ENCODE results near the gene KCNJ14. TPM values are rescaled to one million over a fixed set of nuclear protein-coding genes. Genes with fewer than 3 reads are reported as not detected.

KCNJ14 gene
- polyA plus RNA-seq, 3 donors, result 0.09 to 0.56 TPM; not detected in 1

GRCh38 chr19:48480183-48480557, 24.8 kb downstream of the KCNJ14 start:
- H3K27me3 ChIP-seq (ENCODE audit: control insufficient read depth in 2 of 2, insufficient read depth in 2 of 2, low read length in 2 of 2), result no peaks in the 10 kb centered on the region

GRCh38 chr19:48480558-48481500, 25.5 kb downstream of the KCNJ14 start:
- peaks cover 0 to 24% (median 19%) of the 10 kb centered on the region in 3 donors for H3K27me3 Mint-ChIP-seq (ENCODE audit: low read depth in 3 of 3)
- TF ChIP-seq, protein P1, sequence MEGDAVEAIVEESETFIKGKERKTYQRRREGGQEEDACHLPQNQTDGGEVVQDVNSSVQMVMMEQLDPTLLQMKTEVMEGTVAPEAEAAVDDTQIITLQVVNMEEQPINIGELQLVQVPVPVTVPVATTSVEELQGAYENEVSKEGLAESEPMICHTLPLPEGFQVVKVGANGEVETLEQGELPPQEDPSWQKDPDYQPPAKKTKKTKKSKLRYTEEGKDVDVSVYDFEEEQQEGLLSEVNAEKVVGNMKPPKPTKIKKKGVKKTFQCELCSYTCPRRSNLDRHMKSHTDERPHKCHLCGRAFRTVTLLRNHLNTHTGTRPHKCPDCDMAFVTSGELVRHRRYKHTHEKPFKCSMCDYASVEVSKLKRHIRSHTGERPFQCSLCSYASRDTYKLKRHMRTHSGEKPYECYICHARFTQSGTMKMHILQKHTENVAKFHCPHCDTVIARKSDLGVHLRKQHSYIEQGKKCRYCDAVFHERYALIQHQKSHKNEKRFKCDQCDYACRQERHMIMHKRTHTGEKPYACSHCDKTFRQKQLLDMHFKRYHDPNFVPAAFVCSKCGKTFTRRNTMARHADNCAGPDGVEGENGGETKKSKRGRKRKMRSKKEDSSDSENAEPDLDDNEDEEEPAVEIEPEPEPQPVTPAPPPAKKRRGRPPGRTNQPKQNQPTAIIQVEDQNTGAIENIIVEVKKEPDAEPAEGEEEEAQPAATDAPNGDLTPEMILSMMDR (IDR thresholded peaks at IDR 0.05), result no peak
- H3K36me3 ChIP-seq (replicated peaks in 1 of 2; ENCODE audit: control insufficient read depth in 1 of 2, insufficient read depth in 2 of 2, low read length in 2 of 2), result peaks cover 28% of the 10 kb centered on the region in 2 donors
- peak overlapping the region; percentile 86 for H2AFZ ChIP-seq (ENCODE audit: insufficient read depth, low read depth, low read length, poor library complexity, severe bottlenecking)
- H3K79me2 ChIP-seq (ENCODE audit: insufficient read depth, low read length), result no peaks in the 10 kb centered on the region
- H3K4me2 ChIP-seq (replicated peaks; ENCODE audit: extremely low read depth, low read length, poor library complexity, severe bottlenecking), result peak overlapping the region; percentile 96
- no peaks in the 10 kb centered on the region for H3K9me3 ChIP-seq (replicated peaks in 1 of 2; ENCODE audit: control insufficient read depth in 1 of 2, insufficient read depth in 1 of 2, low read length in 2 of 2)
- no peak for DNase-seq
- H3K27me3 ChIP-seq (ENCODE audit: control insufficient read depth in 2 of 2, insufficient read depth in 2 of 2, low read length in 2 of 2), result no peaks in the 10 kb centered on the region
- intact Hi-C loops (cut with micrococcal nuclease), result no loop called here
- 5% methylated on average over 40 of the region's 52 CpGs for WGBS (ENCODE audit: insufficient coverage)
- peaks cover 20 to 34% of the 10 kb centered on the region in 2 donors for H3K36me3 Mint-ChIP-seq
- H3K4me1 ChIP-seq (ENCODE audit: control insufficient read depth in 1 of 2, insufficient read depth in 2 of 2, low read length in 2 of 2), result peaks cover 15 to 17% of the 10 kb centered on the region in 2 donors
- H4K20me1 ChIP-seq (ENCODE audit: insufficient read depth, low read length), result peaks cover 3% of the 10 kb centered on the region
- peak overlapping the region in 3 of 7 donors; percentile 5 to 40 (median 37) for H3K27ac Mint-ChIP-seq
- peaks cover 0 to 2% (median 0%) of the 10 kb centered on the region in 7 donors for H3K9me3 Mint-ChIP-seq
- peak overlapping the region; percentile 81 to 91 for H3K4me3 Mint-ChIP-seq
- H3K4me3 ChIP-seq (replicated peaks in 1 of 3; ENCODE audit: low read depth in 2 of 3, low read length in 3 of 3), result peak overlapping the region; percentile 39 to 78 (median 53)
- H3K27ac ChIP-seq (ENCODE audit: low read depth in 1 of 2, low read length in 2 of 2), result peak overlapping the region in 1 of 2 donors; percentile 17
- peak overlapping the region; percentile 59 for H3K9ac ChIP-seq (ENCODE audit: insufficient read depth, low read length, poor library complexity, severe bottlenecking)
- peaks cover 17% of the 10 kb centered on the region for H3K4me1 Mint-ChIP-seq

More at GRCh38 chr19:48480183-48480557, 24.8 kb downstream of the KCNJ14 start:
- Histone ChIP-seq H3K9ac (ENCODE audit: insufficient read depth, low read length, poor library complexity, severe bottlenecking) (peak overlapping the region; percentile 59), H3K4me1 (ENCODE audit: control insufficient read depth in 1 of 2, insufficient read depth in 2 of 2, low read length in 2 of 2) (peaks cover 15 to 17% of the 10 kb centered on the region in 2 donors), H3K4me3 (replicated peaks in 1 of 3; ENCODE audit: low read depth in 2 of 3, low read length in 3 of 3) (peak overlapping the region; percentile 39 to 78 (median 53)), H3K4me2 (replicated peaks; ENCODE audit: extremely low read depth, low read length, poor library complexity, severe bottlenecking) (peak overlapping the region; percentile 96), H2AFZ (ENCODE audit: insufficient read depth, low read depth, low read length, poor library complexity, severe bottlenecking) (peak overlapping the region; percentile 86), H3K79me2 (ENCODE audit: insufficient read depth, low read length) (no peaks in the 10 kb centered on the region), H3K9me3 (replicated peaks in 1 of 2; ENCODE audit: control insufficient read depth in 1 of 2, insufficient read depth in 1 of 2, low read length in 2 of 2) (no peaks in the 10 kb centered on the region), H4K20me1 (ENCODE audit: insufficient read depth, low read length) (peaks cover 4% of the 10 kb centered on the region), H3K36me3 (replicated peaks in 1 of 2; ENCODE audit: control insufficient read depth in 1 of 2, insufficient read depth in 2 of 2, low read length in 2 of 2) (peaks cover 34% of the 10 kb centered on the region in 2 donors), H3K27ac (ENCODE audit: low read depth in 1 of 2, low read length in 2 of 2) (peak overlapping the region in 1 of 2 donors; percentile 17)
- 18% methylated on average over 29 of the region's 32 CpGs for WGBS (ENCODE audit: insufficient coverage)
- peaks cover 27 to 41% of the 10 kb centered on the region in 2 donors for H3K36me3 Mint-ChIP-seq
- H3K4me3 Mint-ChIP-seq, result peak overlapping the region; percentile 81 to 91
- TF ChIP-seq, protein P1 (IDR thresholded peaks at IDR 0.05), result no peak
- peaks cover 17% of the 10 kb centered on the region for H3K4me1 Mint-ChIP-seq
- peak overlapping the region in 1 of 7 donors; percentile 10 for H3K27ac Mint-ChIP-seq
- peaks cover 1 to 24% (median 19%) of the 10 kb centered on the region in 3 donors for H3K27me3 Mint-ChIP-seq (ENCODE audit: low read depth in 3 of 3)
- no peak for DNase-seq
- intact Hi-C loops (cut with micrococcal nuclease), result no loop called here
- peaks cover 0 to 2% (median 0%) of the 10 kb centered on the region in 7 donors for H3K9me3 Mint-ChIP-seq
